ENCODE results near the gene MAD1L1. TPM values are rescaled to one million over a fixed set of nuclear protein-coding genes. Genes with fewer than 3 reads are reported as not detected.

MAD1L1 gene
- total and polyA plus RNA-seq, 2 of the 8 experiments (the other 6 are each of a cell fraction or from before 2014, with no cell fraction given): 40.4 to 44.6 TPM

DNA sequence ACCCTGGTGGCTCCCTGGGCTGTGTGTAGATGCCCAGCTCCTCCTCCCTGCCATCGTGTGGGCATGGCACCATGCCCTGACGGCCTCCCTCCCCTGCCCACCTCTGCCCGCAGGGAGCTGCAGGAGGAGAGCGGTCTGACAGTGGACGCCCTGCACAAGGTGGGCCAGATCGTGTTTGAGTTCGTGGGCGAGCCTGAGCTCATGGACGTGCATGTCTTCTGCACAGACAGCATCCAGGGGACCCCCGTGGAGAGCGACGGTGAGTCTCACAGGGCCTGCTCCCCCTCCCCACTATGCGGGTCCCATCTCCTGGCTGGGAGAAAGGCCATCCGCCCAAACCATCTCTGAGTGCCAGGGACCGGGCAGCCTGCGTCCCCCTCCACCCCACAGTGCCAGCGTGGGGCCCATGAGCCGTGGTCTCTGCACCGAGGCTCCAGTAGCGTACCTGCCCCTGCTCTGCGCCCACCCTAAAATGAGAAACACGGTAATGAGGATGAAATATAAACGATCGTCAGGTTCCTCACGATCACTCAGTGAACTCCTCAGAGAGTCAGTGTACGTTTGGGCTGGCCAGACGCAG, 17.1 kb upstream of the MAD1L1 start:
- Histone ChIP-seq H3K36me3 (ENCODE audit: control insufficient read depth in 2 of 4, insufficient read depth in 4 of 4, low read length in 3 of 4) (peaks cover 0 to 3% (median 0%) of the 10 kb centered on the region in 4 experiments; a peak in 4 of 8 replicates), H3K4me3 (ENCODE audit: extremely low read depth in 1 of 4, insufficient read depth in 2 of 4, low read depth in 3 of 4, low read length in 4 of 4) (no peak overlapping the region), H3K4me2 (ENCODE audit: insufficient read depth in 1 of 2, low read depth in 2 of 2, low read length in 2 of 2) (no peak overlapping the region), H3K79me2 (ENCODE audit: control insufficient read depth in 1 of 2, insufficient read depth in 2 of 2, low read length in 2 of 2) (no peaks in the 10 kb centered on the region), H3K56ac (replicated peaks; ENCODE audit: insufficient read length, low read depth, low read length) (no peak overlapping the region), H3K27me3 (replicated peaks in 1 of 4; ENCODE audit: control insufficient read depth in 3 of 4, extremely low read depth in 1 of 4, insufficient read depth in 3 of 4, low read length in 3 of 4) (no peaks in the 10 kb centered on the region), H3K4ac (replicated peaks; ENCODE audit: insufficient read length, low read depth, low read length) (no peak overlapping the region), H2AFZ (ENCODE audit: low read length) (no peak overlapping the region), H4K5ac (ENCODE audit: insufficient read length, low read depth, low read length) (no peak overlapping the region), H2BK120ac (replicated peaks; ENCODE audit: low read depth, low read length) (no peak overlapping the region), H3K79me1 (ENCODE audit: low read depth, low read length) (no peaks in the 10 kb centered on the region), H4K8ac (ENCODE audit: extremely low read depth, insufficient read depth, low read length) (no peak overlapping the region), H2BK5ac (ENCODE audit: low read depth, low read length) (peak overlapping the region; percentile 66; the same call in 1 of the 2 replicates), H3K18ac (ENCODE audit: extremely low read depth, low read length) (no peak overlapping the region), H3K9me3 (ENCODE audit: insufficient read depth in 2 of 2, low read depth in 1 of 2, low read length in 1 of 2) (no peaks in the 10 kb centered on the region), H2BK15ac (ENCODE audit: low read length) (no peak overlapping the region), H4K20me1 (replicated peaks in 1 of 2; ENCODE audit: control insufficient read depth in 1 of 2, insufficient read depth in 2 of 2, low read length in 2 of 2) (peaks cover 0 to 4% of the 10 kb centered on the region in 2 experiments), H3K23ac (ENCODE audit: insufficient read length) (no peak overlapping the region), H3K27ac (ENCODE audit: low read depth, low read length) (no peak overlapping the region), H2BK20ac (ENCODE audit: low read length) (no peak overlapping the region), H3K14ac (ENCODE audit: insufficient read length) (no peak overlapping the region), H2BK12ac (ENCODE audit: low read depth, low read length) (no peak overlapping the region), H4K91ac (replicated peaks; ENCODE audit: insufficient read length, low read length) (no peak overlapping the region), H2AK5ac (ENCODE audit: low read depth, low read length) (no peak overlapping the region), H3K9ac (replicated peaks in 1 of 4; ENCODE audit: extremely low read depth in 1 of 4, low read depth in 3 of 4, low read length in 3 of 4) (no peak overlapping the region), H3K4me1 (replicated peaks in 1 of 4; ENCODE audit: control insufficient read depth in 3 of 4, insufficient read depth in 4 of 4, low read length in 3 of 4) (peaks cover 0 to 8% (median 2%) of the 10 kb centered on the region in 4 experiments; a peak in 4 of 7 replicates), H3K23me2 (ENCODE audit: low read depth, low read length) (no peaks in the 10 kb centered on the region)
- WGBS, 2 experiments (ENCODE audit: extremely low coverage in 1 of 2, insufficient coverage in 1 of 2, insufficient read length in 1 of 2, insufficient replicate concordance in 2 of 2, low coverage in 1 of 2, low lambda C conversion rate in 2 of 2, missing lambda C conversion rate in 1 of 2): 88% methylated on average over 26 of the region's 27 CpGs; no CpG with 5 or more reads in 1 of the 2 experiments
- no peak for DNase-seq (ENCODE audit: low read depth in 1 of 2, low spot score in 2 of 2)
- FAIRE-seq: no peak
- ChIA-PET POLR2A (ENCODE audit: partially characterized antibody) (interaction anchor here (0.7 to 2.9 kb wide), 8 partner anchors 12 to 322 kb away, joined by 3 to 18 read pairs (median 4); partner anchors contain the start of genes EIF3B and MAD1L1), CTCF (ENCODE audit: partially characterized antibody) (interaction anchor here (0.8 to 3.8 kb wide), 9 partner anchors 7 to 107 kb away, joined by 3 to 38 read pairs (median 8); partner anchors contain the start of gene MAD1L1)
- TF ChIP-seq CEBPB (IDR thresholded peaks at IDR 0.05; ENCODE audit: low read depth, low read length) (no peak), SP2 (IDR thresholded peaks at IDR 0.05; ENCODE audit: low read length) (no peak), POLR2A (IDR thresholded peaks at IDR 0.05; ENCODE audit: control extremely low read depth in 1 of 2, low read depth in 2 of 2, low read length in 2 of 2) (no peak), RAD21 (IDR thresholded peaks at IDR 0.05 in 1 of 2, conservative IDR thresholded peaks at IDR 0.05 in 1 of 2; ENCODE audit: low read depth in 2 of 2, low read length in 2 of 2) (no peak), SRF (IDR thresholded peaks at IDR 0.05; ENCODE audit: low read depth, low read length) (no peak), EP300 (IDR thresholded peaks at IDR 0.05; ENCODE audit: borderline replicate concordance in 1 of 2, low read depth in 2 of 2, low read length in 2 of 2) (no peak), POLR2AphosphoS5 (IDR thresholded peaks at IDR 0.05; ENCODE audit: low read depth, low read length) (no peak; the same call in 1 of the 2 replicates), GTF2F1 (IDR thresholded peaks at IDR 0.05; ENCODE audit: borderline replicate concordance, low read depth, low read length) (no peak)
- TF ChIP-seq, protein P1, sequence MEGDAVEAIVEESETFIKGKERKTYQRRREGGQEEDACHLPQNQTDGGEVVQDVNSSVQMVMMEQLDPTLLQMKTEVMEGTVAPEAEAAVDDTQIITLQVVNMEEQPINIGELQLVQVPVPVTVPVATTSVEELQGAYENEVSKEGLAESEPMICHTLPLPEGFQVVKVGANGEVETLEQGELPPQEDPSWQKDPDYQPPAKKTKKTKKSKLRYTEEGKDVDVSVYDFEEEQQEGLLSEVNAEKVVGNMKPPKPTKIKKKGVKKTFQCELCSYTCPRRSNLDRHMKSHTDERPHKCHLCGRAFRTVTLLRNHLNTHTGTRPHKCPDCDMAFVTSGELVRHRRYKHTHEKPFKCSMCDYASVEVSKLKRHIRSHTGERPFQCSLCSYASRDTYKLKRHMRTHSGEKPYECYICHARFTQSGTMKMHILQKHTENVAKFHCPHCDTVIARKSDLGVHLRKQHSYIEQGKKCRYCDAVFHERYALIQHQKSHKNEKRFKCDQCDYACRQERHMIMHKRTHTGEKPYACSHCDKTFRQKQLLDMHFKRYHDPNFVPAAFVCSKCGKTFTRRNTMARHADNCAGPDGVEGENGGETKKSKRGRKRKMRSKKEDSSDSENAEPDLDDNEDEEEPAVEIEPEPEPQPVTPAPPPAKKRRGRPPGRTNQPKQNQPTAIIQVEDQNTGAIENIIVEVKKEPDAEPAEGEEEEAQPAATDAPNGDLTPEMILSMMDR (IDR thresholded peaks at IDR 0.05; ENCODE audit: control extremely low read depth in 1 of 3, insufficient read depth in 1 of 3, low read depth in 1 of 3, low read length in 3 of 3): no peak
